Tibial nerve (tissue), 4 donors: ENCODE data around the gene CBX5.
"Not testable (repeated sequence)": the region's sequence is repeated elsewhere in the genome, so short reads cannot be mapped to it uniquely, and the experiment has no call there.

Source experiments
- EP300 ChIP-seq, 2 donors: sonication (generic); formaldehyde crosslinking; IDR thresholded peaks; one replicate each; pipeline ENCODE4 v1.6.1; 2017; ENCODE audit warnings: antibody characterized with exemption in 2 of 2, mild to moderate bottlenecking in 1 of 2
- POLR2A ChIP-seq, 2 donors: fragments of 450-650 bp; IDR thresholded peaks; one replicate each; pipeline ENCODE4 v1.6.1; 2017; ENCODE audit warnings: antibody characterized with exemption in 2 of 2, mild to moderate bottlenecking in 2 of 2, moderate library complexity in 2 of 2
- TF ChIP-seq, protein P1 (sequence below), 5 experiments: fragments of 200-600 bp in 3 of 5; fragments of 450-650 bp in 2 of 5; sonication (generic) in 3 of 5; IDR thresholded peaks; one replicate each; pipeline ENCODE4 v1.5.1; 2016 to 2019; ENCODE audit warnings: antibody characterized with exemption in 5 of 5, mild to moderate bottlenecking in 3 of 5, moderate library complexity in 2 of 5

DNA sequence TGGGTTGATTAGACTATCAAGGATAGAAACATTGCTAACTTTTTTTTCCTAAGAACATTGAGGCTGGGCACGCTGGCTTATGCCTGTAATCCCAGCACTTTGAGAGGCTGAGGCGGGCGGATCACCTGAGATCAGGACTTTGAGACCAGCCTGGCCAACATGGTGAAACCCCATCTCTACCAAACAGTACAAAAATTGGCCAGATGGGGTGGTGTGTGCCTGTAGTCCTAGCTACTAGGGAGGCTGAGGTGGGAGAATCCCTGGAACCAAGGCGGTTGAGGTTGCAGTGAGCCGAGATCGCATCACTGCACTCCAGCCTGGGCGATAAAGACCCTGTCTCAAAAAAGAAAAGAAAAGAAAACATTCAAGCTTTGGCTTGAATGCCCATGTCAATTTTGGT, 32.4 kb upstream of the CBX5 start:
- TF ChIP-seq POLR2A, EP300 (IDR thresholded peaks at IDR 0.05): not testable (repeated sequence)
- TF ChIP-seq, protein P1, sequence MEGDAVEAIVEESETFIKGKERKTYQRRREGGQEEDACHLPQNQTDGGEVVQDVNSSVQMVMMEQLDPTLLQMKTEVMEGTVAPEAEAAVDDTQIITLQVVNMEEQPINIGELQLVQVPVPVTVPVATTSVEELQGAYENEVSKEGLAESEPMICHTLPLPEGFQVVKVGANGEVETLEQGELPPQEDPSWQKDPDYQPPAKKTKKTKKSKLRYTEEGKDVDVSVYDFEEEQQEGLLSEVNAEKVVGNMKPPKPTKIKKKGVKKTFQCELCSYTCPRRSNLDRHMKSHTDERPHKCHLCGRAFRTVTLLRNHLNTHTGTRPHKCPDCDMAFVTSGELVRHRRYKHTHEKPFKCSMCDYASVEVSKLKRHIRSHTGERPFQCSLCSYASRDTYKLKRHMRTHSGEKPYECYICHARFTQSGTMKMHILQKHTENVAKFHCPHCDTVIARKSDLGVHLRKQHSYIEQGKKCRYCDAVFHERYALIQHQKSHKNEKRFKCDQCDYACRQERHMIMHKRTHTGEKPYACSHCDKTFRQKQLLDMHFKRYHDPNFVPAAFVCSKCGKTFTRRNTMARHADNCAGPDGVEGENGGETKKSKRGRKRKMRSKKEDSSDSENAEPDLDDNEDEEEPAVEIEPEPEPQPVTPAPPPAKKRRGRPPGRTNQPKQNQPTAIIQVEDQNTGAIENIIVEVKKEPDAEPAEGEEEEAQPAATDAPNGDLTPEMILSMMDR (IDR thresholded peaks at IDR 0.05), result not testable (repeated sequence)
